ENCODE measurements around the gene MAN2C1. TPM values are rescaled to one million over a fixed set of nuclear protein-coding genes. Genes with fewer than 3 reads are reported as not detected.

Gene MAN2C1
- total RNA-seq, 2 donors from 2014 or later: 213 to 295 TPM

Other genes starting within 250 kb of the MAN2C1 start
- gene C15orf39, start 166.7 kb downstream of the MAN2C1 start, total RNA-seq: 10 to 100 TPM; 26.8 to 30.3 TPM
- gene GOLGA6C, start 110.3 kb downstream of the MAN2C1 start, total RNA-seq: under 1 TPM in 1 of 2 donors, not detected in 1; 0.21 TPM
- not detected for gene GOLGA6D, start 85.8 kb downstream of the MAN2C1 start, total RNA-seq
- 10 to 100 TPM; 54.4 to 96.2 TPM for gene COMMD4, start 32.5 kb downstream of the MAN2C1 start, total RNA-seq
- gene NEIL1, start 21.6 kb downstream of the MAN2C1 start, total RNA-seq: 10 to 100 TPM; 12.4 to 22.3 TPM
- gene SIN3A, start 83.1 kb upstream of the MAN2C1 start, total RNA-seq: 100 to 1,000 TPM in 1 of 2 donors, 10 to 100 TPM in 1; 93.5 to 103 TPM
- 10 to 100 TPM; 30.0 to 34.2 TPM for gene PTPN9, start 210.7 kb upstream of the MAN2C1 start, total RNA-seq

Data from natural killer cell treated with Interleukin-12 subunit alpha and Interleukin-12 subunit beta and Interleukin-15 and Interleukin-18, amount 100 ng/mL, for 72 hours (primary cell).